Dorsolateral prefrontal cortex (tissue), 118 donors: ENCODE measurements around the gene BCAN. TPM values are rescaled to one million over a fixed set of nuclear protein-coding genes. Genes with fewer than 3 reads are reported as not detected.

Experiments used
- total RNA-seq, 120 experiments: library from RNA; stranded (reverse); gene quantifications; one replicate each; pipeline versions ENCODE4 v1.2.3 to v1.2.4, GENCODE V29; 2022

Gene BCAN
- total RNA-seq, 120 experiments from 2014 or later: 56.3 to 240 (median 123) TPM

Other genes starting within 250 kb of the BCAN start
- gene MEF2D, start 141.3 kb upstream of the BCAN start, total RNA-seq: 100 to 1,000 TPM in 40 of 120 experiments, 10 to 100 TPM in 80; 63.8 to 123 (median 93.8) TPM
- 1 to 10 TPM in 89 of 120 experiments, under 1 TPM in 31; 0.20 to 4.4 (median 1.4) TPM for gene IQGAP3, start 69.6 kb upstream of the BCAN start, total RNA-seq
- 1 to 10 TPM in 24 of 120 experiments, under 1 TPM in 50, not detected in 46; 0.25 to 2.5 (median 0.77) TPM for gene TTC24, start 62.4 kb upstream of the BCAN start, total RNA-seq
- 100 to 1,000 TPM in 16 of 120 experiments, 10 to 100 TPM in 104; 61.2 to 124 (median 88.4) TPM for gene NAXE, start 50.3 kb upstream of the BCAN start, total RNA-seq
- gene GPATCH4, start 40.6 kb upstream of the BCAN start, total RNA-seq: 10 to 100 TPM; 15.8 to 40.9 (median 28.2) TPM
- 100 to 1,000 TPM in 85 of 120 experiments, 10 to 100 TPM in 35; 30.2 to 650 (median 143) TPM for gene HAPLN2, start 22.7 kb upstream of the BCAN start, total RNA-seq
- 10 to 100 TPM in 116 of 120 experiments, 1 to 10 TPM in 4; 6.0 to 31.4 (median 15.6) TPM for gene NES, start 35.3 kb downstream of the BCAN start, total RNA-seq
- 10 to 100 TPM in 47 of 120 experiments, 1 to 10 TPM in 73; 1.8 to 25.0 (median 9.2) TPM for gene CRABP2, start 63.5 kb downstream of the BCAN start, total RNA-seq
- gene METTL25B, start 86.4 kb downstream of the BCAN start, total RNA-seq: 10 to 100 TPM; 18.8 to 53.1 (median 32.3) TPM
- 10 to 100 TPM; 16.3 to 48.9 (median 30.2) TPM for gene ISG20L2, start 86.6 kb downstream of the BCAN start, total RNA-seq
- 10 to 100 TPM; 38.0 to 78.2 (median 53.2) TPM for gene MRPL24, start 99.0 kb downstream of the BCAN start, total RNA-seq
- 100 to 1,000 TPM in 98 of 120 experiments, 10 to 100 TPM in 22; 83.7 to 170 (median 109) TPM for gene HDGF, start 109.6 kb downstream of the BCAN start, total RNA-seq
- 10 to 100 TPM; 46.7 to 90.4 (median 66.7) TPM for gene PRCC, start 125.4 kb downstream of the BCAN start, total RNA-seq
- 1 to 10 TPM in 28 of 120 experiments, under 1 TPM in 57, not detected in 35; 0.25 to 3.8 (median 0.84) TPM for gene SH2D2A, start 174.7 kb downstream of the BCAN start, total RNA-seq
- 1 to 10 TPM in 8 of 120 experiments, under 1 TPM in 48, not detected in 64; 0.07 to 2.8 (median 0.30) TPM for gene INSRR, start 217.0 kb downstream of the BCAN start, total RNA-seq
- gene NTRK1, start 218.7 kb downstream of the BCAN start, total RNA-seq: 1 to 10 TPM in 20 of 120 experiments, under 1 TPM in 70, not detected in 30; 0.16 to 3.1 (median 0.66) TPM